Left renal pelvis (tissue), 4 donors: ENCODE data around the gene CXXC5. TPM values are rescaled to one million over a fixed set of nuclear protein-coding genes. Genes with fewer than 3 reads are reported as not detected.

ENCODE experiments used
- DNase-seq, 4 donors: peaks; one replicate each; pipeline ENCODE4 v3.0.0-alpha.2; 2013; ENCODE audit warnings: low read depth in 4 of 4, low spot score in 3 of 4
- polyA plus RNA-seq, 4 donors: library from polyadenylated mRNA; unstranded; fragments of 120-200 nt; gene quantifications; one replicate each; pipeline ENCODE4 v1.2.1, GENCODE V29; 2013; ENCODE audit not compliant: insufficient read length in 4 of 4

The CXXC5 gene
- polyA plus RNA-seq, 4 donors = 36.2 to 215 (median 213) TPM

- no peak for DNase-seq
These were observed 42.9 kb downstream of the CXXC5 start for GRCh38 chr5:139690803-139691629.

GRCh38 chr5:139692148-139692547 lies 44.0 kb downstream of the CXXC5 start:
- DNase-seq = no peak

GRCh38 chr5:139692679-139693308 lies 44.6 kb downstream of the CXXC5 start:
- no peak for DNase-seq

GRCh38 chr5:139693676-139694364 lies 45.7 kb downstream of the CXXC5 start:
- no peak for DNase-seq

GRCh38 chr5:139694556-139695177 lies 46.5 kb downstream of the CXXC5 start:
- DNase-seq = no peak

- no peak for DNase-seq
These were observed 47.0 kb downstream of the CXXC5 start for GRCh38 chr5:139695178-139695573.

GRCh38 chr5:139696167-139696893 lies 48.2 kb downstream of the CXXC5 start:
- DNase-seq = no peak

GRCh38 chr5:139696894-139697658 lies 48.9 kb downstream of the CXXC5 start:
- DNase-seq = peak in 1 of 4 donors; percentile 73

GRCh38 chr5:139698490-139699146 lies 50.5 kb downstream of the CXXC5 start:
- DNase-seq = peak in 1 of 4 donors; percentile 88

- no peak for DNase-seq
These were observed 51.2 kb downstream of the CXXC5 start for GRCh38 chr5:139699351-139699750.

GRCh38 chr5:139700711-139701055 lies 52.5 kb downstream of the CXXC5 start:
- no peak for DNase-seq

- no peak for DNase-seq
These were observed 53.0 kb downstream of the CXXC5 start for GRCh38 chr5:139701056-139701741.

GRCh38 chr5:139702548-139702947 lies 54.4 kb downstream of the CXXC5 start:
- no peak for DNase-seq

GRCh38 chr5:139704748-139705147 lies 56.6 kb downstream of the CXXC5 start:
- DNase-seq = no peak

GRCh38 chr5:139705191-139705590 lies 57.0 kb downstream of the CXXC5 start:
- DNase-seq = no peak

- DNase-seq = no peak
These were observed 57.8 kb downstream of the CXXC5 start for GRCh38 chr5:139705655-139706587.

- no peak for DNase-seq
These were observed 59.4 kb downstream of the CXXC5 start for GRCh38 chr5:139707445-139708003.
